B cell (primary cell): ENCODE data around the gene TES. TPM values are rescaled to one million over a fixed set of nuclear protein-coding genes. Genes with fewer than 3 reads are reported as not detected.

Experiments used
- ATAC-seq: fragments of 200-7000 bp; cut with Tn5 transposase; one replicate; pipeline ENCODE4 v1.10.0; 2021; ENCODE audit warnings: low read depth, mild to moderate bottlenecking, moderate number of reproducible peaks, moderate library complexity
- CTCF ChIA-PET: fragments of 350-600 bp; sonication (Branson Sonifier 250); formaldehyde crosslinking; loops from one replicate; lab custom pipeline; 2021; ENCODE audit warnings: antibody characterized with exemption, inconsistent platforms; lab: Charles Lee
- POLR2A ChIA-PET: fragments of 350-600 bp; sonication (Branson Sonifier 250); formaldehyde crosslinking; loops from one replicate; lab custom pipeline; 2021; ENCODE audit warnings: antibody characterized with exemption; lab: Charles Lee
- DNase-seq: peaks from one replicate; pipeline ENCODE4 v3.0.0; 2013
- H2AFZ ChIP-seq: 2 replicates; pipeline ENCODE4 v1.6.1; 2012; ENCODE audit warnings: mild to moderate bottlenecking, low read depth, low read length; ENCODE audit not compliant: insufficient read depth, poor library complexity, severe bottlenecking
- H3K27ac ChIP-seq, 2 donors: 1 replicate in 1 of 2; 2 replicates in 1 of 2; pipeline ENCODE4 v1.5.1; 2012 to 2013; ENCODE audit warnings: low read length in 2 of 2, mild to moderate bottlenecking in 2 of 2, moderate library complexity in 1 of 2
- H3K27me3 ChIP-seq, 4 experiments: fragments of 200-600 bp in 1 of 4; sonication (generic) in 1 of 4; replicated peaks in 1 of 4; 1 replicate in 2 of 4; 2 replicates in 2 of 4; pipeline versions ENCODE4 v1.6.1 to v1.7.0; 2013 to 2016; ENCODE audit warnings: low read length in 3 of 4, mild to moderate bottlenecking in 2 of 4, mixed read lengths in 1 of 4, moderate library complexity in 1 of 4; ENCODE audit not compliant: insufficient read depth in 4 of 4, control insufficient read depth in 3 of 4; ENCODE audit errors: control extremely low read depth in 1 of 4
- H3K36me3 ChIP-seq, 2 experiments: replicated peaks in 1 of 2; 1 replicate in 1 of 2; 2 replicates in 1 of 2; pipeline versions ENCODE4 v1.6.1 to v1.7.1; 2013; ENCODE audit warnings: low read length in 1 of 2; ENCODE audit not compliant: insufficient read depth in 2 of 2, control insufficient read depth in 1 of 2; ENCODE audit errors: control extremely low read depth in 1 of 2, extremely low read depth in 1 of 2
- H3K4me1 ChIP-seq, 2 donors: fragments of 200-600 bp in 1 of 2; sonication (generic) in 1 of 2; 1 replicate in 1 of 2; 2 replicates in 1 of 2; pipeline versions ENCODE4 v1.5.1 to v1.6.1; 2013 to 2017; ENCODE audit warnings: low read length in 2 of 2; ENCODE audit not compliant: control insufficient read depth in 2 of 2, insufficient read depth in 2 of 2
- H3K4me2 ChIP-seq: replicated peaks from 2 replicates; pipeline ENCODE3; 2012; ENCODE audit warnings: mild to moderate bottlenecking, low read depth, low read length; ENCODE audit not compliant: poor library complexity, severe bottlenecking
- H3K4me3 ChIP-seq, 5 experiments: fragments of 200-600 bp in 1 of 5; sonication (generic) in 1 of 5; 1 replicate in 3 of 5; 2 replicates in 2 of 5; pipeline versions ENCODE4 v1.5.1 to v1.7.0; 2011 to 2016; ENCODE audit warnings: low read length in 4 of 5, mild to moderate bottlenecking in 4 of 5, low read depth in 2 of 5, control low read depth in 1 of 5, moderate library complexity in 1 of 5; ENCODE audit not compliant: insufficient read depth in 1 of 5; ENCODE audit errors: control extremely low read depth in 1 of 5, extremely low read depth in 1 of 5
- H3K79me2 ChIP-seq: fragments of 200-600 bp; sonication (generic); one replicate; pipeline ENCODE4 v1.6.0; 2016; ENCODE audit warnings: low read length; ENCODE audit not compliant: control insufficient read depth, insufficient read depth
- H3K9ac ChIP-seq: fragments of 200-600 bp; sonication (generic); 2 replicates; pipeline ENCODE4 v1.6.1; 2017; ENCODE audit warnings: mild to moderate bottlenecking, low read length, moderate library complexity
- H3K9me3 ChIP-seq, 3 donors: one replicate each; pipeline versions ENCODE4 v1.6.1 to v1.7.1; 2013; ENCODE audit warnings: low read length in 2 of 3; ENCODE audit not compliant: control insufficient read depth in 2 of 3, insufficient read depth in 1 of 3; ENCODE audit errors: control extremely low read depth in 1 of 3
- H4K20me1 ChIP-seq: 2 replicates; pipeline ENCODE4 v1.6.0; 2012; ENCODE audit warnings: mild to moderate bottlenecking, low read length; ENCODE audit not compliant: insufficient read depth, control insufficient read depth, poor library complexity, severe bottlenecking
- H3K27ac Mint-ChIP-seq: one replicate; pipeline ENCODE4 v1.8.0; 2021; ENCODE audit warnings: mixed read lengths
- H3K27me3 Mint-ChIP-seq: one replicate; pipeline ENCODE4 v1.8.0; 2021; ENCODE audit warnings: mixed read lengths
- H3K4me1 Mint-ChIP-seq: one replicate; pipeline ENCODE4 v1.8.0; 2021; ENCODE audit warnings: mixed read lengths
- H3K4me3 Mint-ChIP-seq: one replicate; pipeline ENCODE4 v1.8.0; 2021; ENCODE audit warnings: mixed read lengths
- H3K9me3 Mint-ChIP-seq: one replicate; pipeline ENCODE4 v1.8.0; 2022; ENCODE audit warnings: mixed read lengths; ENCODE audit not compliant: insufficient read depth
- EZH2 ChIP-seq: IDR thresholded peaks from 2 replicates; pipeline ENCODE4 v1.6.1; 2012; ENCODE audit warnings: borderline replicate concordance, low read depth, mild to moderate bottlenecking, moderate library complexity, low read length; ENCODE audit not compliant: insufficient read depth, poor library complexity, severe bottlenecking
- WGBS: methylation state at CpG from one replicate; pipeline ENCODE4 v1.1.5; 2013; ENCODE audit warnings: missing lambda C conversion rate; ENCODE audit not compliant: insufficient coverage; 5-methylcytosine and 5-hydroxymethylcytosine counted together
- intact Hi-C: fragments of 100-400 bp; cut with micrococcal nuclease; formaldehyde crosslinking; loops from one replicate; pipeline ENCODE4 v1.10.0; 2022
- polyA plus RNA-seq: library from polyadenylated mRNA; depleted of rRNA; stranded (reverse); fragments of >200 nt; gene quantifications from 2 replicates; pipeline ENCODE4 v1.2.3, GENCODE V29; 2012
- total RNA-seq, 2 donors: library from RNA; stranded (reverse); fragments of 120-200 nt in 1 of 2; gene quantifications; 1 replicate in 1 of 2; 2 replicates in 1 of 2; pipeline versions ENCODE4 v1.2.3 to v1.2.4, GENCODE V29; 2013 to 2022
- TF ChIP-seq, protein P1 (sequence below): fragments of 200-600 bp; IDR thresholded peaks from one replicate; pipeline ENCODE4 v1.8.0; 2022; ENCODE audit warnings: antibody characterized with exemption, mild to moderate bottlenecking

Gene TES
- total and polyA plus RNA-seq, 2 donors (not counting 1 experiment from before 2014, with no cell fraction given), result 55.3 to 62.5 TPM

- Mint-ChIP-seq H3K27ac (no peak overlapping the region), H3K4me1 (no peaks in the 10 kb centered on the region), H3K9me3 (no peaks in the 10 kb centered on the region), H3K4me3 (no peak overlapping the region), H3K27me3 (no peaks in the 10 kb centered on the region)
- H3K27ac ChIP-seq, result no peak overlapping the region
- no peak for ATAC-seq
- no peak overlapping the region for H3K4me2 ChIP-seq
- H3K4me1 ChIP-seq, result no peaks in the 10 kb centered on the region
- H3K4me3 ChIP-seq, result no peak overlapping the region
- H2AFZ ChIP-seq, result no peak overlapping the region
- no peak for TF ChIP-seq EZH2
- TF ChIP-seq, protein P1, sequence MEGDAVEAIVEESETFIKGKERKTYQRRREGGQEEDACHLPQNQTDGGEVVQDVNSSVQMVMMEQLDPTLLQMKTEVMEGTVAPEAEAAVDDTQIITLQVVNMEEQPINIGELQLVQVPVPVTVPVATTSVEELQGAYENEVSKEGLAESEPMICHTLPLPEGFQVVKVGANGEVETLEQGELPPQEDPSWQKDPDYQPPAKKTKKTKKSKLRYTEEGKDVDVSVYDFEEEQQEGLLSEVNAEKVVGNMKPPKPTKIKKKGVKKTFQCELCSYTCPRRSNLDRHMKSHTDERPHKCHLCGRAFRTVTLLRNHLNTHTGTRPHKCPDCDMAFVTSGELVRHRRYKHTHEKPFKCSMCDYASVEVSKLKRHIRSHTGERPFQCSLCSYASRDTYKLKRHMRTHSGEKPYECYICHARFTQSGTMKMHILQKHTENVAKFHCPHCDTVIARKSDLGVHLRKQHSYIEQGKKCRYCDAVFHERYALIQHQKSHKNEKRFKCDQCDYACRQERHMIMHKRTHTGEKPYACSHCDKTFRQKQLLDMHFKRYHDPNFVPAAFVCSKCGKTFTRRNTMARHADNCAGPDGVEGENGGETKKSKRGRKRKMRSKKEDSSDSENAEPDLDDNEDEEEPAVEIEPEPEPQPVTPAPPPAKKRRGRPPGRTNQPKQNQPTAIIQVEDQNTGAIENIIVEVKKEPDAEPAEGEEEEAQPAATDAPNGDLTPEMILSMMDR, result no peak
- POLR2A ChIA-PET, result no interaction called here
- H3K36me3 ChIP-seq, result no peaks in the 10 kb centered on the region
- WGBS, result no CpG with 5 or more reads among the region's 1 CpG
- no peak for DNase-seq
- no peak overlapping the region for H3K9ac ChIP-seq
- H4K20me1 ChIP-seq, result no peaks in the 10 kb centered on the region
- H3K9me3 ChIP-seq, result no peaks in the 10 kb centered on the region
- CTCF ChIA-PET, result interaction anchor here (0.8 to 3.8 kb wide), 8 partner anchors 10 to 62 kb away, joined by 3 to 21 read pairs (median 3); no protein-coding TSS in a partner anchor
- intact Hi-C loops, result no loop called here
- H3K27me3 ChIP-seq, result no peaks in the 10 kb centered on the region
- no peaks in the 10 kb centered on the region for H3K79me2 ChIP-seq
These were observed 9.4 kb upstream of the TES start for GRCh38 chr7:116200963-116201362.

- Histone ChIP-seq H3K27me3 (no peaks in the 10 kb centered on the region), H3K4me1 (peaks cover 0 to 5% of the 10 kb centered on the region in 2 donors), H4K20me1 (no peaks in the 10 kb centered on the region), H3K4me2 (no peak overlapping the region), H3K27ac (no peak overlapping the region), H3K79me2 (peaks cover under 1% of the 10 kb centered on the region), H3K4me3 (no peak overlapping the region), H3K36me3 (no peaks in the 10 kb centered on the region), H2AFZ (no peak overlapping the region), H3K9ac (no peak overlapping the region), H3K9me3 (no peaks in the 10 kb centered on the region)
- intact Hi-C loops, result no loop called here
- no peak overlapping the region for H3K4me3 Mint-ChIP-seq
- POLR2A ChIA-PET, result no interaction called here
- CTCF ChIA-PET, result interaction anchor here (1.1 to 1.7 kb wide), 3 partner anchors 10 to 30 kb away, joined by 3 to 7 read pairs (median 4); no protein-coding TSS in a partner anchor
- TF ChIP-seq EZH2, result no peak
- TF ChIP-seq, protein P1, result no peak
- no CpG with 5 or more reads among the region's 1 CpG for WGBS
- H3K9me3 Mint-ChIP-seq, result no peaks in the 10 kb centered on the region
- no peak for ATAC-seq
- no peak for DNase-seq
- no peak overlapping the region for H3K27ac Mint-ChIP-seq
- peaks cover 5% of the 10 kb centered on the region for H3K4me1 Mint-ChIP-seq
- H3K27me3 Mint-ChIP-seq, result no peaks in the 10 kb centered on the region
These were observed 4.2 kb upstream of the TES start for GRCh38 chr7:116206141-116206540.
